T-helper 9 cell (primary cell): ENCODE data around the gene FGFR2.
"Not testable (repeated sequence)": the region's sequence is repeated elsewhere in the genome, so short reads cannot be mapped to it uniquely, and the experiment has no call there.

ENCODE experiments used
- DNase-seq: peaks from one replicate; pipeline ENCODE4 v3.0.0-alpha.2; 2020

The FGFR2 gene

GRCh38 chr10:121583857-121584256 is 14.4 kb downstream of the FGFR2 start:
- DNase-seq: no peak

GRCh38 chr10:121583258-121583657 is 15.0 kb downstream of the FGFR2 start:
- DNase-seq: no peak

- no peak for DNase-seq
Observed at GRCh38 chr10:121580276-121581116, 17.7 kb downstream of the FGFR2 start.

- no peak for DNase-seq
Observed at GRCh38 chr10:121579656-121580055, 18.6 kb downstream of the FGFR2 start.

GRCh38 chr10:121578965-121579364 is 19.3 kb downstream of the FGFR2 start:
- DNase-seq: no peak

- no peak for DNase-seq
Observed at GRCh38 chr10:121578298-121578697, 19.9 kb downstream of the FGFR2 start.

- no peak for DNase-seq
Observed at GRCh38 chr10:121577568-121577967, 20.7 kb downstream of the FGFR2 start.

GRCh38 chr10:121576139-121576538 is 22.1 kb downstream of the FGFR2 start:
- no peak for DNase-seq

- no peak for DNase-seq
Observed at GRCh38 chr10:121574519-121575166, 23.6 kb downstream of the FGFR2 start.

- no peak for DNase-seq
Observed at GRCh38 chr10:121573538-121573941, 24.7 kb downstream of the FGFR2 start.

GRCh38 chr10:121572859-121573537 is 25.2 kb downstream of the FGFR2 start:
- no peak for DNase-seq

- DNase-seq: no peak
Observed at GRCh38 chr10:121570315-121570714, 27.9 kb downstream of the FGFR2 start.

GRCh38 chr10:121568275-121568674 is 30.0 kb downstream of the FGFR2 start:
- DNase-seq: no peak

GRCh38 chr10:121567569-121567968 is 30.7 kb downstream of the FGFR2 start:
- DNase-seq: no peak

- DNase-seq: no peak
Observed at GRCh38 chr10:121566755-121567154, 31.5 kb downstream of the FGFR2 start.

- DNase-seq: no peak
Observed at GRCh38 chr10:121559326-121560026, 38.8 kb downstream of the FGFR2 start.

- no peak for DNase-seq
Observed at GRCh38 chr10:121558238-121558637, 40.0 kb downstream of the FGFR2 start.

GRCh38 chr10:121556918-121557573 is 41.2 kb downstream of the FGFR2 start:
- no peak for DNase-seq

- no peak for DNase-seq
Observed at GRCh38 chr10:121556455-121556854, 41.8 kb downstream of the FGFR2 start.

GRCh38 chr10:121554916-121555315 is 43.3 kb downstream of the FGFR2 start:
- DNase-seq: not testable (repeated sequence)

- no peak for DNase-seq
Observed at GRCh38 chr10:121553511-121554264, 44.6 kb downstream of the FGFR2 start.

- DNase-seq: no peak
Observed at GRCh38 chr10:121552746-121553145, 45.5 kb downstream of the FGFR2 start.
